K562 (cell line): Measurements from ENCODE around the gene GGA3. TPM values are rescaled to one million over a fixed set of nuclear protein-coding genes. Genes with fewer than 3 reads are reported as not detected.
A peak's percentile ranks its signal among the peaks of the same experiment; 100 is the strongest.

ENCODE experiments used
- ATAC-seq: fragments of 200-7000 bp; cut with Tn5 transposase; 3 replicates; pipeline ENCODE4 v1.9.1; 2020; ENCODE audit warnings: moderate library complexity
- BruUV-seq: library from RNA; stranded (reverse); fragments of 400-500 nt; replicated peaks from 2 replicates; lab custom pipeline; 2021; lab: Mats Ljungman, UMichigan
- CTCF ChIA-PET: fragments of 300-600 bp; formaldehyde crosslinking; extraction: SDS; loops from one replicate; lab custom pipeline; 2021; ENCODE audit warnings: low intra/inter-chr PET ratio; lab: Yijun Ruan, JAX
- POLR2A ChIA-PET: fragments of 300-600, 350-650 bp; sonication (Branson Sonifier 250); formaldehyde crosslinking; extraction: SDS; loops from one replicate; lab custom pipeline; 2021; ENCODE audit warnings: antibody characterized with exemption, inconsistent platforms; lab: Yijun Ruan, JAX
- DNase-seq, 4 experiments: peaks; one replicate each; pipeline versions ENCODE4 v3.0.0 to v3.0.0-alpha.2; 2011 to 2018; ENCODE audit warnings: low spot score in 3 of 4, mixed read lengths in 3 of 4; ENCODE audit errors: extremely low read depth in 1 of 4
- FAIRE-seq: peaks from 2 replicates; lab custom pipeline; 2011; peaks lifted over from hg19 to GRCh38; lab: Jason Lieb, UNC
- H2AFZ ChIP-seq: 2 replicates; pipeline ENCODE4 v1.6.0; 2011; ENCODE audit warnings: low read depth, low read length, control low read depth, inconsistent platforms
- H3K27ac ChIP-seq: fragments of 200-600 bp; 3 replicates; pipeline ENCODE4 v1.8.0; 2011; ENCODE audit warnings: low read depth, mild to moderate bottlenecking, control low read depth, inconsistent platforms, low read length, moderate library complexity, mixed read lengths; ENCODE audit errors: extremely low read depth
- H3K27me3 ChIP-seq, 2 experiments: fragments of 300-600 bp in 1 of 2; 2 replicates in 1 of 2; 3 replicates in 1 of 2; pipeline versions ENCODE4 v1.6.0 to v1.8.0; 2011; ENCODE audit warnings: inconsistent platforms in 2 of 2, low read length in 2 of 2, mild to moderate bottlenecking in 1 of 2, mixed read lengths in 1 of 2, moderate library complexity in 1 of 2; ENCODE audit not compliant: control insufficient read depth in 2 of 2, insufficient read depth in 2 of 2
- H3K36me3 ChIP-seq: fragments of 300-600 bp; 3 replicates; pipeline ENCODE4 v1.8.0; 2011; ENCODE audit warnings: mild to moderate bottlenecking, low read length, inconsistent platforms; ENCODE audit not compliant: control insufficient read depth, insufficient read depth
- H3K4me1 ChIP-seq, 2 experiments: fragments of 200-600 bp in 1 of 2; replicated peaks in 1 of 2; 2 replicates in 1 of 2; 3 replicates in 1 of 2; pipeline versions ENCODE4 v1.5.1 to v1.8.0; 2011; ENCODE audit warnings: inconsistent platforms in 2 of 2, low read length in 2 of 2, mild to moderate bottlenecking in 1 of 2, mixed read lengths in 1 of 2, moderate library complexity in 1 of 2; ENCODE audit not compliant: control insufficient read depth in 2 of 2, insufficient read depth in 2 of 2
- H3K4me2 ChIP-seq: 2 replicates; pipeline ENCODE4 v1.6.1; 2011; ENCODE audit warnings: low read length, control low read depth, inconsistent platforms, mixed read lengths; ENCODE audit not compliant: insufficient read depth
- H3K4me3 ChIP-seq: fragments of 200-600 bp; sonication (generic), shearing (Covaris generic); 2 replicates; pipeline ENCODE4 v1.5.1; 2016; ENCODE audit warnings: control low read depth, inconsistent platforms
- H3K79me2 ChIP-seq: fragments of 200-600 bp; 3 replicates; pipeline ENCODE4 v1.8.0; 2011; ENCODE audit warnings: low read length, inconsistent platforms; ENCODE audit not compliant: control insufficient read depth, insufficient read depth
- H3K9ac ChIP-seq, 2 experiments: 2 replicates each; pipeline versions ENCODE4 v1.6.0 to v1.6.1; 2011; ENCODE audit warnings: low read depth in 2 of 2, low read length in 2 of 2, control low read depth in 1 of 2, inconsistent platforms in 1 of 2, mild to moderate bottlenecking in 1 of 2, mixed read lengths in 1 of 2; ENCODE audit not compliant: insufficient read depth in 1 of 2
- H3K9me1 ChIP-seq: one replicate; pipeline ENCODE4 v1.6.0; 2011; ENCODE audit warnings: inconsistent platforms, mild to moderate bottlenecking, low read length, moderate library complexity; ENCODE audit not compliant: control insufficient read depth, insufficient read depth
- H3K9me3 ChIP-seq: replicated peaks from 2 replicates; pipeline ENCODE4 v1.5.1; 2011; ENCODE audit warnings: low read depth, low read length, inconsistent platforms; ENCODE audit not compliant: control insufficient read depth, insufficient read depth
- H4K20me1 ChIP-seq: replicated peaks from 2 replicates; pipeline ENCODE4 v1.6.1; 2011; ENCODE audit warnings: low read length, inconsistent platforms, mixed read lengths; ENCODE audit not compliant: control insufficient read depth, insufficient read depth
- CEBPG ChIP-seq, 3 experiments: fragments of 200-800 bp in 1 of 3; sonication (Bioruptor generic) in 1 of 3; sonication (generic) in 1 of 3; formaldehyde crosslinking in 1 of 3; IDR thresholded peaks in 2 of 3; conservative IDR thresholded peaks in 1 of 3; 2 replicates each; pipeline versions ENCODE4 v1.6.1 to v1.8.0; 2016 to 2022; ENCODE audit warnings: missing compliant biosample characterization in 2 of 3, missing genetic modification characterization in 2 of 3, mild to moderate bottlenecking in 1 of 3, missing genetic modification reagents in 1 of 3
- CREB3 ChIP-seq: fragments of 450-650 bp; conservative IDR thresholded peaks from 2 replicates; pipeline ENCODE4 v1.6.1; 2016; ENCODE audit warnings: missing genetic modification characterization, low read depth, mild to moderate bottlenecking, missing compliant biosample characterization, moderate library complexity
- EWSR1 ChIP-seq: fragments of 450-650 bp; IDR thresholded peaks from 2 replicates; pipeline ENCODE4 v1.6.1; 2018; ENCODE audit warnings: borderline replicate concordance, mild to moderate bottlenecking, low read depth, moderate library complexity; ENCODE audit not compliant: partially characterized antibody
- HMGXB4 ChIP-seq: sonication (generic); formaldehyde crosslinking; IDR thresholded peaks from 2 replicates; pipeline ENCODE4 v1.8.1; 2023; ENCODE audit warnings: mild to moderate bottlenecking, missing genetic modification reagents
- MECOM ChIP-seq: fragments of 250-450 bp; sonication (Bioruptor Pico); IDR thresholded peaks from 2 replicates; pipeline ENCODE4 v1.8.0; 2022; ENCODE audit warnings: inconsistent platforms
- MYNN ChIP-seq, 2 experiments: sonication (generic); formaldehyde crosslinking in 1 of 2; IDR thresholded peaks; 2 replicates each; pipeline versions ENCODE4 v1.5.0 to v1.6.1; 2016 to 2020; ENCODE audit warnings: antibody characterized with exemption in 1 of 2, missing genetic modification reagents in 1 of 2
- NFRKB ChIP-seq: fragments of 450-650 bp; IDR thresholded peaks from 2 replicates; pipeline ENCODE4 v1.6.1; 2016; ENCODE audit warnings: low read depth
- NFXL1 ChIP-seq: fragments of 450-650 bp; formaldehyde crosslinking; IDR thresholded peaks from 2 replicates; pipeline ENCODE4 v1.4.0; 2021; ENCODE audit warnings: mild to moderate bottlenecking
- NKRF ChIP-seq: fragments of 450-650 bp; IDR thresholded peaks from 2 replicates; pipeline ENCODE4 v1.6.1; 2016; ENCODE audit warnings: borderline replicate concordance
- PKNOX1 ChIP-seq: fragments of 450-650 bp; IDR thresholded peaks from 2 replicates; pipeline ENCODE4 v1.6.1; 2016
- POLR2AphosphoS2 ChIP-seq: IDR thresholded peaks from 2 replicates; pipeline ENCODE4 v1.6.1; 2012; ENCODE audit warnings: low read length, improper control_type of control experiment
- RAD21 ChIP-seq, 2 experiments: fragments of 250-450 bp in 1 of 2; fragments of 450-650 bp in 1 of 2; sonication (Bioruptor Pico) in 1 of 2; formaldehyde crosslinking in 1 of 2; IDR thresholded peaks in 1 of 2; conservative IDR thresholded peaks in 1 of 2; 2 replicates each; pipeline versions ENCODE4 v1.4.0 to v1.8.0; 2020 to 2022; ENCODE audit warnings: mild to moderate bottlenecking in 2 of 2, moderate library complexity in 1 of 2
- WHSC1 ChIP-seq: IDR thresholded peaks from one replicate; pipeline ENCODE4 v1.6.1; 2012; ENCODE audit warnings: low read length, control low read depth, inconsistent platforms
- ZNF3 ChIP-seq: fragments of 250-450 bp; sonication (Bioruptor Pico); IDR thresholded peaks from 2 replicates; pipeline ENCODE4 v1.5.0; 2021; ENCODE audit warnings: mild to moderate bottlenecking, moderate library complexity
- ZNF384 ChIP-seq: IDR thresholded peaks from 2 replicates; pipeline ENCODE4 v1.6.1; 2012; ENCODE audit warnings: low read depth, low read length, improper control_type of control experiment
- ZNF507 ChIP-seq: conservative IDR thresholded peaks from 2 replicates; pipeline ENCODE4 v1.6.1; 2017; ENCODE audit warnings: missing genetic modification characterization, missing compliant biosample characterization
- WGBS: fragments of 100-300 bp; shearing (Covaris generic); methylation state at CpG from one replicate; pipeline ENCODE4 v1.1.6; 2016; ENCODE audit warnings: low coverage, mixed read lengths; ENCODE audit not compliant: insufficient coverage; ENCODE audit errors: missing lambda C conversion rate; 5-methylcytosine and 5-hydroxymethylcytosine counted together
- in situ Hi-C: fragments of 300-500 bp; cut with MboI; formaldehyde crosslinking; loops from 4 replicates; pipeline ENCODE4 v1.15.0; 2018; ENCODE audit warnings: inconsistent platforms, mixed read lengths
- intact Hi-C: fragments of 100-400 bp; cut with micrococcal nuclease; formaldehyde crosslinking; loops from 2 replicates; pipeline ENCODE4 v1.14.2; 2022
- polyA plus RNA-seq, 8 experiments: library from polyadenylated mRNA; depleted of rRNA in 4 of 8; stranded (reverse) in 5 of 8; unstranded in 3 of 8; fragments of >200 nt; fragmentation: Nextera tagmentation in 2 of 8; fragmentation: Illumina TruSeq in 1 of 8; extraction: Ambion mirVana in 2 of 8; extraction: Trizol in 1 of 8; gene quantifications; 2 replicates each; pipeline versions ENCODE4 v1.2.1 to v1.2.3, GENCODE V29; 2011 to 2014; ENCODE audit warnings: inconsistent platforms in 1 of 8, missing spikeins in 1 of 8
- total RNA-seq, 7 experiments: library from RNA; depleted of rRNA in 6 of 7; stranded (reverse); fragments of >200 nt in 6 of 7; fragmentation: Illumina TruSeq in 2 of 7; extraction: Trizol in 2 of 7; gene quantifications; 2 replicates each; pipeline versions ENCODE4 v1.2.1 to v1.2.3, GENCODE V29; 2011 to 2021; ENCODE audit warnings: low replicate concordance in 1 of 7

The GGA3 gene
- total and polyA plus RNA-seq, 9 of the 15 experiments (the other 6 are each of a cell fraction or from before 2014, with no cell fraction given): 5.7 to 64.9 (median 25.4) TPM

- in situ Hi-C loops (no loop called here), intact Hi-C loops (loop anchor here (5.0 kb wide), 1 partner anchor 126 kb away; no protein-coding TSS in a partner anchor)
- H3K9me1 ChIP-seq: no peaks in the 10 kb centered on the region
- no peaks in the 10 kb centered on the region for H3K9me3 ChIP-seq
- no peak overlapping the region for H3K27ac ChIP-seq
- BruUV-seq: no TSS peak
- FAIRE-seq: peak; percentile 90
- no peak overlapping the region for H3K4me2 ChIP-seq
- no peaks in the 10 kb centered on the region for H3K27me3 ChIP-seq
- H3K4me1 ChIP-seq: peaks cover 14 to 33% of the 10 kb centered on the region in 2 experiments
- H3K9ac ChIP-seq: 0 out of 4 replicates have a peak overlapping the region, but pooled peaks of 1 of the 2 experiments have one; percentile 15
- H2AFZ ChIP-seq: no peak overlapping the region
- WGBS: 47% methylated on average over 13 of the region's 13 CpGs
- POLR2A ChIA-PET: interaction anchor here (0.6 to 3.1 kb wide), 10 partner anchors 9 to 659 kb away, joined by 3 to 38 read pairs (median 3); partner anchors contain the start of genes GGA3, GRB2 and MRPS7
- peaks cover 19% of the 10 kb centered on the region; the same call in 1 of the 2 replicates for H4K20me1 ChIP-seq
- no peak overlapping the region for H3K4me3 ChIP-seq
- peak; percentile 81 for ATAC-seq
- H3K79me2 ChIP-seq: no peaks in the 10 kb centered on the region
- CTCF ChIA-PET: interaction anchor here (0.9 to 2.8 kb wide), 2 partner anchors 174 to 277 kb away, joined by 3 to 10 read pairs; no protein-coding TSS in a partner anchor
- DNase-seq: peak; percentile 69 to 80 (median 76)
- peaks cover 95% of the 10 kb centered on the region for H3K36me3 ChIP-seq
- TF ChIP-seq PKNOX1 (no peak), ZNF384 (no peak), EWSR1 (no peak), ZNF3 (CRISPR knock-in tag) (no peak), POLR2AphosphoS2 (no peak; the same call in 1 of the 2 replicates), NFXL1 (CRISPR knock-in tag) (no peak), NFRKB (no peak), CREB3 (tag) (no peak), WHSC1 (no peak), MECOM (CRISPR knock-in tag) (no peak), CEBPG (CRISPR knock-in tag; IDR thresholded peaks at IDR 0.05) (no peak), CEBPG (tag; conservative IDR thresholded peaks at IDR 0.05 in 1 of 2, IDR thresholded peaks at IDR 0.05 in 1 of 2) (no peak), ZNF507 (tag) (no peak), RAD21 (CRISPR knock-in tag; conservative IDR thresholded peaks at IDR 0.05 in 1 of 2, IDR thresholded peaks at IDR 0.05 in 1 of 2) (peak; percentile 41 to 78), NKRF (no peak), MYNN (IDR thresholded peaks at IDR 0.05) (peak; percentile 70), MYNN (CRISPR knock-in tag; IDR thresholded peaks at IDR 0.05) (no peak), HMGXB4 (CRISPR knock-in tag) (no peak)
Measured at GRCh38 chr17:75238684-75239191, 22.7 kb downstream of the GGA3 start.
